Measurements from ENCODE around the gene ST8SIA1.

Gene ST8SIA1

DNA sequence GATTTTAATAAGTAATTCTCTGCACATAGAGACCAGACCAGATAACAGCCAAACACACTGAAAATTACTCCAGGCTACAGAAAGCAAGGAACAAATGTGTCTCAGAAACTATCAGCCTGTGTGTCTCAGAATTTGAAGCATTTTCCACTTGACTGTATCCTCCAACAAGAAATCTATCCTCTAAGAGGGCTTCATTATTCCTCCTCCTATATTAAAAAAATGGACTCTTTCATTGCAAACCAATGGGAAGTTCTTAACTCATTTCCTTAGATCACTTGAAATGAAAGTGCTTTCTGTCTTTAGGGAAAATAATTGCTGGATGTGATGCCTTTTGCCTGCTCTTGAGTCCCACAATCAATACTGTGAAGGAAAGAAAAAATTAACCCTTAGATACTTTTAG, 2.3 kb downstream of the ST8SIA1 start:
- no peak for DNase-seq (ENCODE audit: low spot score)
- no peak for FAIRE-seq

- no peak for FAIRE-seq
Measured at GRCh38 chr12:22329621-22330020, 4.9 kb downstream of the ST8SIA1 start.

DNA sequence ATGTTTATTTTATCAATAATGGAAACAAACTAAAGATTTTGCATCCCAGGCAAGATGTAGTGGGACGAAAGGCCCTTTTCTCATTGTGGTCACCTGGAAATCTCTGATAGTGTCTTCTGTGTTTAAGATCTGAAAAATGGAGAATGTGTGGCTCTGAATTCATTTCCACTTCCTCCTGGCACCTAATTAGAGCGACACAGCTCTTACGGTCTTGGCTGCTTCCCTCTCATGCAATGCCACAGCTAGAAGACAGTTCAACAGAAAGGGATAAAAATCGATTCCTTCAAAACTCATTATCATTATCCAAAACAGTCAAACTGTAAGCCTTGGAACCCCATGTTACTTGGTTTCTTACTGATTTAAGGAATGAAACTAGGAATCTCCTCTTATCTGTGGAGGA, 9.3 kb downstream of the ST8SIA1 start:
- FAIRE-seq (no peak), DNase-seq (ENCODE audit: low spot score) (no peak)

More at GRCh38 chr12:22329621-22330020, 4.9 kb downstream of the ST8SIA1 start:
- DNase-seq (ENCODE audit: low spot score) = no peak

DNA sequence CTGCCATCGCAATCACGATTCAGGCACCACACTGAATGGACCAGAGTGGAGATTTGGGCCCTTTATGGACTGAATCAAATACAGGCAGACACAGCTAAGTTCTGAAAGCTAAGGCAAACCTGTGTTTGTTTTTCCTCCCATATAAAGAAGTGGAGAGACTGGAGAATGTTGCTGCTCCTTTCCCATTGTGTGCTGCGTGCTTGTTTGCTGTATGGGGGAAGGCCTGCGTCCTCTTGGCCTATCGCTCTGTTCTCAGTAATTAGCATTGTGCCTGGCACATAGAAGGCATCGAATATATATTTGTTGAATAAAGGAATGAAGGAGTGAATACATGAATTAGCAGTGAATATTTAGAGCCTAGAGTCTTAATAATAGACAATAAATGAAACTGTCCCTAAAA, 12.4 kb downstream of the ST8SIA1 start:
- FAIRE-seq = no peak

GRCh38 chr12:22321638-22322037, 12.9 kb downstream of the ST8SIA1 start:
- DNase-seq (ENCODE audit: low spot score) = no peak

More for the DNA sequence above, 12.4 kb downstream of the ST8SIA1 start:
- DNase-seq (ENCODE audit: low spot score) = no peak

GRCh38 chr12:22321018-22321605, 13.4 kb downstream of the ST8SIA1 start:
- FAIRE-seq (no peak), DNase-seq (ENCODE audit: low spot score) (no peak)

More at GRCh38 chr12:22321638-22322037, 12.9 kb downstream of the ST8SIA1 start:
- FAIRE-seq = no peak

DNA sequence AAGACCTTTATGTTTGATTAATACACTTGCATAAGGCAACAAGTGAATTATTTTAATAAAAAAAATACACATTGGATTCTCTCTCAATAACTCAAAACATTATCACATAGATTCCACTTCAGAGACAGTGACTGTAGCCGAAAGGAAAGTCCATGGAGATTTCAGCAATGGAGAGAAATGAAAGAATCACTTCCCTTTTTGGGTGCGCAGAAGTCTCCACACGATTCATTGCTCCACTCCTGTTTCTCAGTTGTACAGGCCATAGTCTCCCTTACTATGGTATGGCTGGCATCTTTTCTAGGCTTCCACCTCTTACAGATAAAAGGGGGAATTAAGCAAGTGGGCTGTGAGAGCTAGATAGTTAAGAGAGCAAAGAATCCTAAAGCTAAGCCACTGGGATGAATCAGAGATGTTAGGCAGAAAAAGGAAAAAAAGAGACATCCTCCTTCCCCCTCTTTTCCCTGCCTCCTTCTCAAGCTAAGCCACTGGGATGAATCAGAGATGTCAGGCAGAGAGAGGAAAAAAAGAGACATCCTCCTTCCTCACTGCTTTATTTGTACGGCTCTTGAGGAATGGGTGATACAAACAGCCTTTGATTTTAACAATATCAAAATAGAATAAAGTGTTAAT, 16.3 kb downstream of the ST8SIA1 start:
- FAIRE-seq (no peak), DNase-seq (ENCODE audit: low spot score) (no peak)

DNA sequence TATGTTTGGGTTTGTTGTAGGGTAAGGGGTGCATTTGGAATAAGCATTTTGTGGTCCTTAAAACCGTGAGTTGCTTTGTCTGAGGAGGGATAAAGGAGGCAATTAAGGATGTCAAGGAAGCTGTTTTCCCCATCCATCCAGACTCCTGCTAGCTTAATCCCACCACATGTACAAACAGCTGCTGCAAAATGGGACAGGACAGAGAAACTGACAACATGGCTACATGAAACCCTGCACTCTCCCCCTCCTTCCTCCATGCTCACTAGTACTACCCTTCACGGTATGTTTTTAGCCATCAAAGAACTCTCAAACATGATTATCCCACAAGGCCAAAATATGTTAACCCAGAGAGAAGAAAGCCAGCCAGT, 20.6 kb downstream of the ST8SIA1 start:
- FAIRE-seq = no peak

GRCh38 chr12:22313286-22313962, 21.1 kb downstream of the ST8SIA1 start:
- no peak for DNase-seq (ENCODE audit: low spot score)
- no peak for FAIRE-seq

More for the DNA sequence above, 20.6 kb downstream of the ST8SIA1 start:
- no peak for DNase-seq (ENCODE audit: low spot score)

DNA sequence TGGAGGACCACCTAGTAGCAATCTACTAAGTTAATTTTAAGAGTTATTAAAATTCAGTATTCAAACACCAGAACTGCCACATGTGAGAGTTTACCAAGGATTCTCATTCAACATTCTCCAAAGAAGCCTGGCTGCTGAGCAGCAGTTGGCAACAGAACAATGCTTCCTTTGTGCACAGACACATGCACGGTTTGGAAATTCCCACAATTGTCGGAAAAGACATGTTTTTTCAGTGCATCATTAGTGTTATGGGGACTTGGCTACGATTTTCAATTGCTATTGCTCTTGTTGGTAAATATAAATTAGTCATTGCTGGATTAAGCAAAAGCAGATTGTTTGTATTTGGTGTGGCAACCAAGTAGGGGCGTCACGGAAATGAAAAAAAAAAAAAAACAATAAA, 22.2 kb downstream of the ST8SIA1 start:
- DNase-seq (ENCODE audit: low spot score) (no peak), FAIRE-seq (no peak)

DNA sequence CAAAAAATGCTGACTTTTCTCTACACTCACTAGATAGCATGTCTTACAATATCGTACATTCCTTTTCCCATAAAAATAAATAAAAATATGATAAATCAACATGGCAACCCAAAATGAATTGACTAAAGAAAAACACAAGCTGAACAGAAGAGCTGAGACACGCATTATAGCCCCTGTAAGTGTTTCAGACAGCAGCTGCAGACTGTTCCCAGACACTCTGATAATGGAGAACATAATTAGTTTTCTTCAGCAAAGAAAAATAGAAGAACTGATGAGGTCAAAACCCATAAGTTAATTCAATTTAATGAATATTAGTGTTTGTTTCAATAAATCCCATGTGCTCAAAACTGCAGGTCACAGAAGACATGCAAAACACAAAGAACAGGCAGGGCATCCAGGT, 23.8 kb downstream of the ST8SIA1 start:
- no peak for FAIRE-seq
- no peak for DNase-seq (ENCODE audit: low spot score)

GRCh38 chr12:22310275-22310674, 24.2 kb downstream of the ST8SIA1 start:
- no peak for DNase-seq (ENCODE audit: low spot score)
- no peak for FAIRE-seq

- no peak for DNase-seq (ENCODE audit: low spot score)
- no peak for FAIRE-seq
Measured at GRCh38 chr12:22307811-22308210, 26.7 kb downstream of the ST8SIA1 start.

DNA sequence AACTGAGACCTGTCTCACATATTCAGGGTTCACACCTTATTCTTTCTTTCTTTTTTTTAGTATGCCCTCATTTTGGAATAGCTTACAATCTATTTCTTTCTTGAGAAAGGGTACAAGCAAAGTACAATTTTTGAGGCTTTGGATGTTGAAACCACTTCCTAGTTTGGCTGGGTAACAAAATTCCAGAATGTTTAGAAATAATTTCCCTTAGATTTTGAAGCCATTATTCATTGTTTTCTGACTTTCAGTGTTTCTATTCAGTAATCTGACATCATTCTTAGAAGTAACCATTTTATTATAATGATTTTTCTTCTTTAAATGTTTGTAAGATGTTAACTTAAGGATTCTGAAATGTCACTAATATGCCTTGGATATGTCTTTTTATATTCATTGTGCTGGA, 28.2 kb downstream of the ST8SIA1 start:
- no peak for FAIRE-seq
- DNase-seq (ENCODE audit: low spot score) = no peak

GRCh38 chr12:22304341-22304740, 30.2 kb downstream of the ST8SIA1 start:
- FAIRE-seq = no peak

DNA sequence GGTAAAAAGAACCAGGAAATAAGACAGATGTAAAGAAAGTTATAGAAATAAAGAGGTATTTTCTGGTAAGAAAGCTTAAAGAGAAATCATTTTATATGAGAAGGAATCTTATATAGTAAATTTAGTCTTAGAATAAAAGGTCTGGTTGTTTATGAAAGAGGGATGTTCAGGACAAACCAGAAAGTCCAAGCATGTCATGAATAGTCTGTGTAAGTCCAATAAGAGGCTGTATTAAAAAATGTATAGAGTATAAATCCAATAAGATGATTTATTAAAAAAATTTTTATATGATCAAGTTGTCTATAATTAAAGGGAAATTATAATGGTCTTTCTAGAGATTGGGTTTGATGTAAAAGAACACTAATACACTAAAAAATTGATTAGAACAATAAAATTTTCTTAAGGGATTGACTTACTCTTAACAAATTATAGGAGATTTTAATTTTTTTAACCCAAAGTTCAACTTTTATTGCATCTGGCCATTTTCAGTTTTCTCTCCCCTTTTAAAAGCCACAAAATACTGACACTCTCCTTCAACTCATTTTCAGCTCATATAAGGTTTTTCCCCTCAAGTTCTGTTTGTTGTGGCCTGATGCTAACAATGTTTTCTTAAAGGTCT, 35.1 kb downstream of the ST8SIA1 start:
- no peak for FAIRE-seq
- no peak for DNase-seq (ENCODE audit: low spot score)

More at GRCh38 chr12:22304341-22304740, 30.2 kb downstream of the ST8SIA1 start:
- DNase-seq (ENCODE audit: low spot score) = no peak

DNA sequence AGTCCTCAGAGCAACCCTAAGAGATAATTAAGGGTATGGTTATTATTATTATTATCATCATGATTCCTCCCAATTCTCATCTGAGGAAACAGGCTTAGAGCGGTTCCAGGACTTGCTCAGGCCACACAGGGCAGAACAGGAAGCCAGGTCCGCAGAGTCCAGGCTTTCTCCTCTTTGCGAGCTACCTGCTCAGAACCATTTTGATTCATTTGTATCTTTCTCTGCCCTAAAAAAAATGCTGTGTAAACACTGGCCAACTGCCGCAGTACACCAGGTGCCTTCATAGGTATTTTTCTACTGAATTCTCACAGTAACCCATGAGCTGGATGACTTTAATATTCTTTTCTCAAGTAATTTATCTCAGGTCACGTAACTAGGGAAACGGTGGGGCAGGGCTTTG, 45.3 kb downstream of the ST8SIA1 start:
- DNase-seq (ENCODE audit: low spot score) = no peak
- FAIRE-seq = no peak

DNA sequence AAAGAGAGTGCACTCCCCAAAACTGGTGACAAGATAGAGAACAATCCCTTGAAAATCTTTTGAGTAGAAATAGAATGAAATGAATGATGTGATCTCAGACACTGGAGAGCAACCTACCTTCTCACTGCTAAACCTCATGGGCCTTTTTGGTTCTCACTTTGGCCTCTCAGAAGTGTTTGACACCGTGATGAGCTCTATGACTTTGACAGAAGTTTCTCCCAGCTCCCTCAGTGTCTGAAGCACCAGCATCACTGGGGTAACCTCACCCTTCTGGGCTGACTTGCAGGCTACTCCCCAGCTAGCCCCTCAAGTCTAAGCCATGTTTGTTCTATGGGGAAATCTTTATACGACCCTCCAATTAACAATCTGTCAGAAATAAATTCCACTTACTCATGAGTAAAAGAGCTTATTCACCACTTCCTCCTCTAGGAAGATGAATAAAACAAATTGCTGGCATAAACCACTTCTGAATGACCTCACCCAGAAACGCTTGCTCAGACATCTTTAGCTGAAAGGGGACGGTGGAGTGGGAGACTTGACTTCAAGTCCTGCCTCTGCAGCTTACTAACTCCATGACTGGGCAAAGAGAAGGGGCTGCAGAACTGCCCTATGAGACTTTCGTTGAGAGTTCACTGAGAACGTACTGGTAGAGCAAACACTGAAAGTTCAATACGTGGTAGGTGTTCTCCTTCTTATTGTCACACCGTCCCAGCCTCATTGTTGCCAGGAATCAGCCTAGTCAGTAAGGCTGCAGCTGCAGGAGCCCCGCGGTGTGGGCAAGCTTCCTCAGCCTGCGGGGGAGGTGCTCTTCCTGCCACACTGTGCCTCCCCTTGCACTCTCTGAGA, 46.5 kb downstream of the ST8SIA1 start:
- FAIRE-seq (no peak), DNase-seq (ENCODE audit: low spot score) (peak; percentile 58)

DNA sequence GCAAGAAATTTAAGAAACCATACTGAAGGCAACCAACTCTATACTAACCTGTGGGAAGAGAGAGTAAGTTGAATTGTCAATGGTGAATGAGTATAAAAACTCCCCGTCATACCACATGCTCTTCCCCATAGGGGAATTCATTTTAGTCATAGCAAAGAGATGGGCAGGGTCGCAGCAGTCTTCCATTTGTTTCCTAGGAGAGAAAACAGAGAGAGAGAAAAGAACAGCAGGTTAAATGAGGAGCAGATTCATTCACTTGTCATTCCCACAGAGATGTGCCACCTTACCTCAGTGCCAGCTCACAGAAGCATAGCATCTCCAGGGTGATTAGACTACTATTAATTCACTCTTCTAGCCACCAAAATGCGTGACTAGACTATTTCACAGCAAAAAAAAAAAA, 47.4 kb downstream of the ST8SIA1 start:
- DNase-seq (ENCODE audit: low spot score) (peak; percentile 58), FAIRE-seq (no peak)

- FAIRE-seq = no peak
- peak; percentile 64 for DNase-seq (ENCODE audit: low spot score)
Measured at GRCh38 chr12:22286569-22286968, 47.9 kb downstream of the ST8SIA1 start.

GRCh38 chr12:22285846-22286245, 48.7 kb downstream of the ST8SIA1 start:
- no peak for FAIRE-seq
- DNase-seq (ENCODE audit: low spot score) = no peak
